Neutrophil (primary cell): ENCODE data around the gene CRTAC1.

Experiments used
- H3K27ac ChIP-seq: fragments of 200-600 bp; sonication (generic); 2 replicates; pipeline ENCODE4 v1.5.1; 2016; ENCODE audit warnings: mild to moderate bottlenecking, moderate library complexity
- H3K27me3 ChIP-seq: fragments of 200-600 bp; sonication (generic); 2 replicates; pipeline ENCODE4 v1.6.0; 2016; ENCODE audit warnings: mild to moderate bottlenecking
- H3K36me3 ChIP-seq: fragments of 200-600 bp; sonication (generic); 2 replicates; pipeline ENCODE4 v1.5.1; 2017
- H3K4me1 ChIP-seq, 2 experiments: fragments of 200-600 bp in 1 of 2; sonication (generic) in 1 of 2; 1 replicate in 1 of 2; 2 replicates in 1 of 2; pipeline versions ENCODE4 v1.5.1 to v1.6.1; 2013 to 2016; ENCODE audit warnings: low read depth in 1 of 2, low read length in 1 of 2, mild to moderate bottlenecking in 1 of 2, moderate library complexity in 1 of 2; ENCODE audit not compliant: control insufficient read depth in 1 of 2, insufficient read depth in 1 of 2
- H3K4me3 ChIP-seq, 2 experiments: fragments of 200-600 bp in 1 of 2; sonication (generic) in 1 of 2; 1 replicate in 1 of 2; 2 replicates in 1 of 2; pipeline ENCODE4 v1.5.1; 2013 to 2016; ENCODE audit warnings: low read depth in 1 of 2, low read length in 1 of 2, mild to moderate bottlenecking in 1 of 2, moderate library complexity in 1 of 2
- H3K9me3 ChIP-seq: fragments of 200-600 bp; sonication (generic); 2 replicates; pipeline ENCODE4 v1.5.1; 2016
- TF ChIP-seq, protein P1 (sequence below): fragments of 200-600 bp; sonication (generic); IDR thresholded peaks from 2 replicates; pipeline ENCODE4 v1.5.1; 2016; ENCODE audit warnings: antibody characterized with exemption

Gene CRTAC1

DNA sequence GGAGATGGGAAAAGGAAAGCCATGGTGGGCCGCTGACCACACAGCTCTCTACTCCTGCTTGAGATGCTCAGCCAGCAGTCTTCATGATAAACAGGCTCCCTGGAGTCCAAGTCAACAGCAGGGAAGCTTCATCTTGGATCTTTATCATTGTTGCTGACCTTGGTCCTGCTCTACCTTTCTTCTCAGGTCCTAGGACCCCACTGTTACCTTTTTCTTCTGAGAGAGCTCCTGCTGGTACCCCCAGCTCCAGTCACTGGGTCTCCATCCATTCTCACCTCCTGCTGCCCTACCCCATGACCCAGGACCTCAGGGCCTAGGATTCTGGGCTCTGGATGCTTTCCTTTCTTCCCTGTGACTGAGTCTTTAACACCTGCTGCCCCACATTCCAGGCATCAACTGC is 5.2 kb upstream of the CRTAC1 start:
- H3K27ac ChIP-seq = no peak overlapping the region
- H3K4me3 ChIP-seq = no peak overlapping the region
- H3K27me3 ChIP-seq = peaks cover 100% of the 10 kb centered on the region
- TF ChIP-seq, protein P1, sequence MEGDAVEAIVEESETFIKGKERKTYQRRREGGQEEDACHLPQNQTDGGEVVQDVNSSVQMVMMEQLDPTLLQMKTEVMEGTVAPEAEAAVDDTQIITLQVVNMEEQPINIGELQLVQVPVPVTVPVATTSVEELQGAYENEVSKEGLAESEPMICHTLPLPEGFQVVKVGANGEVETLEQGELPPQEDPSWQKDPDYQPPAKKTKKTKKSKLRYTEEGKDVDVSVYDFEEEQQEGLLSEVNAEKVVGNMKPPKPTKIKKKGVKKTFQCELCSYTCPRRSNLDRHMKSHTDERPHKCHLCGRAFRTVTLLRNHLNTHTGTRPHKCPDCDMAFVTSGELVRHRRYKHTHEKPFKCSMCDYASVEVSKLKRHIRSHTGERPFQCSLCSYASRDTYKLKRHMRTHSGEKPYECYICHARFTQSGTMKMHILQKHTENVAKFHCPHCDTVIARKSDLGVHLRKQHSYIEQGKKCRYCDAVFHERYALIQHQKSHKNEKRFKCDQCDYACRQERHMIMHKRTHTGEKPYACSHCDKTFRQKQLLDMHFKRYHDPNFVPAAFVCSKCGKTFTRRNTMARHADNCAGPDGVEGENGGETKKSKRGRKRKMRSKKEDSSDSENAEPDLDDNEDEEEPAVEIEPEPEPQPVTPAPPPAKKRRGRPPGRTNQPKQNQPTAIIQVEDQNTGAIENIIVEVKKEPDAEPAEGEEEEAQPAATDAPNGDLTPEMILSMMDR = no peak
- no peaks in the 10 kb centered on the region for H3K4me1 ChIP-seq
- no peaks in the 10 kb centered on the region for H3K9me3 ChIP-seq
- no peaks in the 10 kb centered on the region for H3K36me3 ChIP-seq

DNA sequence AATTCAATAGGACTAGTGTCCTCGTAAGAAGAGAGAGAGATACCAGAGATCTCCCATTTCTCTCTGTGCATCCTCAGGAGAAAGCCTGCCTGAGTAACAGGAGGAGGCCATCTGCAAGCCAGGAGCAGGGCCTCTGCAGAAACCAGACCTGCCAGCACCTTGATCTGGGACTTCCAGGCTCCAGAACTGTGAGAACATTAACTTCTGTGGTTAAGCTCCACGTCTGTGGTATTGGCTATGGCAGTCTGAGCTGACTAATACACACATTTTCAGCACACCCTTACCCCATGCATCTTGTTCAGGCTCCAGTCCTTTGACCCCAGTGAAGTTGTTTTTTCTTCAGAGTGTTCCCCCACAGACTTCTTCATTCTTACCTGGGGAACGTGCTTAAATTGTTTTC is 3.1 kb upstream of the CRTAC1 start:
- Histone ChIP-seq H3K4me1 (no peaks in the 10 kb centered on the region), H3K27ac (no peak overlapping the region), H3K27me3 (peaks cover 100% of the 10 kb centered on the region), H3K36me3 (no peaks in the 10 kb centered on the region), H3K9me3 (no peaks in the 10 kb centered on the region), H3K4me3 (no peak overlapping the region)
- TF ChIP-seq, protein P1 = no peak

DNA sequence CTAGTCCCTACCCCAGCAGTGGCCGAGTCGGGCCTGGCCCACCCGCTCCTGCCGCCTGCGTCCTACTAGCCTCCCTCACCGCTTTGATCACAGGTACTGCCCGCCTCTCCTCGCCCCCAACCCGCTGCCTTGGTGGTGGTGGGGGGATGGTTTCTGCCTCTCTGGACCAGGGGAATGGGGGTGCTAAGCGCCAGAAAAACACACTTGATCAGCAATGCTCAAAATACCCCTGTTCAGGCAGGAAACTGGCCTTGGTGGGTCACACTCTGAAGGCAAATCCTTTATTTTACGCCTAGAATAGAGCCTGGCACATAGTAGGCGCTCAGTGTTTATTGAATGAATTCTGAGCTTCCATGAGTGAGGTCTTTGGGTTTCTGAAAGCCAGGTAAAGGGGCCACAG is 1.0 kb upstream of the CRTAC1 start:
- H3K36me3 ChIP-seq = no peaks in the 10 kb centered on the region
- H3K27me3 ChIP-seq = peaks cover 100% of the 10 kb centered on the region
- no peak overlapping the region for H3K27ac ChIP-seq
- TF ChIP-seq, protein P1 = no peak
- no peak overlapping the region for H3K4me3 ChIP-seq
- no peaks in the 10 kb centered on the region for H3K4me1 ChIP-seq
- H3K9me3 ChIP-seq = no peaks in the 10 kb centered on the region

DNA sequence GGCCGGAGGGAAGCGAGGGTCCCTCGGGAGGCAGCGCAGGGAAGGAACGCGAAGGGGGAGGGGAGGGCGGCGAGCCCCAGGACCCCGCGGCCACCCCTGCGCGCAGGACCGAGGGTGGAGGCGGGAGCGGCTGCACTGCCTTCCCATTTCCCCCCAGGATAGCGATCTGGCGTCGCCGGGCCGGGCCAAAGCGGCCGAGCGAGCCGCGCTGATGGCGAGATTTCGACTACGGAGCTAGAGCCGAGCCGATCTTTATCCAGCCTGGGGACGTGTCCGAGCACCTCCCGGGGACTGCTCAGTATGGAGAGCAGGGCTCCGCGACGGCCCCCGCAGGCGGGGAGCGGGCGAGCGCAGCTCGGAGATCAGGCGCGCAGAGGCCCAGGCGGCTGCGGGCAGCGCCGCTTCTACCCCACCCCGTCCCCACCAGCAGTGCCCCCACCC is 590 bp upstream of the CRTAC1 start:
- Histone ChIP-seq H3K9me3 (no peaks in the 10 kb centered on the region), H3K27ac (no peak overlapping the region), H3K36me3 (no peaks in the 10 kb centered on the region), H3K4me1 (no peaks in the 10 kb centered on the region), H3K4me3 (no peak overlapping the region), H3K27me3 (peaks cover 100% of the 10 kb centered on the region)
- TF ChIP-seq, protein P1 = no peak

DNA sequence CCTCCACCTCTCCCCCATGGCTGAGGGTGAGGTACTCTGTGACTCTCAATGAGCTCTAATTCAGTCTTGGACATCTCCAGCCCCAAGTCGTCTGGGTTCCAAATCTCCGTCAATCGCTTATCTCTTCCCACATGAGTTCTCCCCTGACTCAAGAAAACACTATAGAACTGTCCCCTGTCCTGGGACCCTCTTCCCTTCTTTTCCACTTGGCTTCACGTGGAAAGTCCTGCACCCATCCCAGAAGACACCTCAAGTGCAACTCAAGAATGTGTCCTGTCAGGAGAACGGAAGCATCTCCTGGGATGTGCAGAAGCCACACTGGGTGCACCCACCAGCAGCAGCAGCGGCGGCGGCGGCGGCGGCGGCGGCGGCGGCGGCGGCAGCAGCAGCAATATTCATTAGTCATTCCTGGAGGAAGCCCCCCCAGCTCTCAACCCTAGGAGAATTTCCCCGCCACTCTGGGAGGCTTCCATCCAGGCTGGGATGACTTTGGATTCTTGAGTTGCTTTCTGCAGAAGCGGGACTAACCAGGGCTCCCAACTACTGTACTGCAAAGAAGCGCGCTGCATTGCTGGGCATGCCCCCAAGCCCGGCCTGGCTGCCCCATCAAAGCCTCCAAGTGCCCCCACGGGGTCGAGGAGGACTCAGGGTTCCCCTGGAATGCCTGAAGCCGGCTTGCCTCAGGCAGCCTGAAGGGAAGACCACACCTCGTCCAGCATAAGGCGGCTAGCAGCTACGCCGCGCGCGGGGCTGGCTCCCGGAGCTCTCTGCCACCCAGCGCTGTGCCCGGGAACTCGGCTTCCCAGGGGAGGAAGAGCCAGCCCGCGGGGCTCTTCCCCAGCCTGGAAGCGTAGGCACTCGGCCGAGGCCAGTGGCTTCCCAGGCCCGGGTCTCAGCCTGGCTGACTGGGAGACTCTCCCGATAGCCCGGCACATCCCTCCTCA is 1.0 kb downstream of the CRTAC1 start:
- no peak overlapping the region for H3K4me3 ChIP-seq
- TF ChIP-seq, protein P1 = no peak
- no peaks in the 10 kb centered on the region for H3K4me1 ChIP-seq
- H3K36me3 ChIP-seq = no peaks in the 10 kb centered on the region
- no peak overlapping the region for H3K27ac ChIP-seq
- peaks cover 100% of the 10 kb centered on the region for H3K27me3 ChIP-seq
- no peaks in the 10 kb centered on the region for H3K9me3 ChIP-seq
